H1 (cell line): ENCODE data around the gene TMEM138. TPM values are rescaled to one million over a fixed set of nuclear protein-coding genes. Genes with fewer than 3 reads are reported as not detected.

Source experiments
- CTCF ChIA-PET: fragments of 300-600 bp; sonication (Branson Sonifier 250); formaldehyde crosslinking; loops from one replicate; lab custom pipeline; 2021; ENCODE audit not compliant: partially characterized antibody; lab: Charles Lee
- POLR2A ChIA-PET: fragments of 300-600 bp; sonication (Branson Sonifier 250); formaldehyde crosslinking; loops from one replicate; lab custom pipeline; 2021; ENCODE audit warnings: inconsistent platforms; ENCODE audit not compliant: partially characterized antibody; lab: Charles Lee
- DNase-seq, 2 experiments: peaks; one replicate each; pipeline versions ENCODE4 v3.0.0 to v3.0.0-alpha.2; 2010 to 2022; ENCODE audit warnings: low spot score in 2 of 2, low read depth in 1 of 2, mixed read lengths in 1 of 2
- FAIRE-seq: peaks from 2 replicates; lab custom pipeline; 2011; peaks lifted over from hg19 to GRCh38; lab: Jason Lieb, UNC
- H2AFZ ChIP-seq: 2 replicates; pipeline ENCODE4 v1.8.1; 2012; ENCODE audit warnings: low read length, inconsistent platforms
- H2AK5ac ChIP-seq: 2 replicates; pipeline ENCODE4 v1.6.1; 2013; ENCODE audit warnings: low read depth, low read length
- H2BK120ac ChIP-seq: replicated peaks from 2 replicates; pipeline ENCODE3; 2013; ENCODE audit warnings: low read depth, low read length, inconsistent platforms
- H2BK12ac ChIP-seq: 2 replicates; pipeline ENCODE4 v1.6.1; 2013; ENCODE audit warnings: low read depth, low read length
- H2BK15ac ChIP-seq: 2 replicates; pipeline ENCODE4 v1.6.1; 2013; ENCODE audit warnings: low read length
- H2BK20ac ChIP-seq: 2 replicates; pipeline ENCODE4 v1.6.1; 2013; ENCODE audit warnings: low read length
- H2BK5ac ChIP-seq: 2 replicates; pipeline ENCODE4 v1.6.1; 2013; ENCODE audit warnings: low read depth, low read length
- H3K14ac ChIP-seq: 2 replicates; pipeline ENCODE4 v1.6.1; 2013; ENCODE audit warnings: inconsistent platforms; ENCODE audit not compliant: insufficient read length
- H3K18ac ChIP-seq: 2 replicates; pipeline ENCODE4 v1.6.1; 2013; ENCODE audit warnings: low read length; ENCODE audit errors: extremely low read depth
- H3K23ac ChIP-seq: 2 replicates; pipeline ENCODE4 v1.6.1; 2013; ENCODE audit warnings: inconsistent platforms; ENCODE audit not compliant: insufficient read length
- H3K23me2 ChIP-seq: 2 replicates; pipeline ENCODE4 v1.6.1; 2013; ENCODE audit warnings: low read depth, low read length
- H3K27ac ChIP-seq: 2 replicates; pipeline ENCODE4 v1.6.1; 2011; ENCODE audit warnings: low read depth, low read length, inconsistent platforms
- H3K27me3 ChIP-seq, 4 experiments: replicated peaks in 1 of 4; 1 replicate in 1 of 4; 2 replicates in 3 of 4; pipeline versions ENCODE4 v1.6.1 to v1.8.1; 2011 to 2013; ENCODE audit warnings: low read length in 3 of 4, mild to moderate bottlenecking in 3 of 4, inconsistent platforms in 2 of 4, mixed read lengths in 2 of 4, moderate library complexity in 1 of 4; ENCODE audit not compliant: control insufficient read depth in 3 of 4, insufficient read depth in 3 of 4; ENCODE audit errors: extremely low read depth in 1 of 4
- H3K36me3 ChIP-seq, 4 experiments: 2 replicates each; pipeline versions ENCODE4 v1.6.1 to v1.8.1; 2011 to 2013; ENCODE audit warnings: mild to moderate bottlenecking in 4 of 4, low read length in 3 of 4, moderate library complexity in 2 of 4, control low read depth in 1 of 4, inconsistent platforms in 1 of 4; ENCODE audit not compliant: insufficient read depth in 4 of 4, control insufficient read depth in 2 of 4
- H3K4ac ChIP-seq: replicated peaks from 2 replicates; pipeline ENCODE3; 2013; ENCODE audit warnings: low read length, low read depth, mixed read lengths, inconsistent platforms; ENCODE audit not compliant: insufficient read length
- H3K4me1 ChIP-seq, 4 experiments: replicated peaks in 1 of 4; 1 replicate in 1 of 4; 2 replicates in 3 of 4; pipeline versions ENCODE4 v1.6.1 to v1.8.1; 2011 to 2013; ENCODE audit warnings: low read length in 3 of 4, inconsistent platforms in 2 of 4, mixed read lengths in 1 of 4; ENCODE audit not compliant: insufficient read depth in 4 of 4, control insufficient read depth in 3 of 4
- H3K4me2 ChIP-seq, 2 experiments: 2 replicates each; pipeline versions ENCODE4 v1.6.1 to v1.8.1; 2011 to 2013; ENCODE audit warnings: low read depth in 2 of 2, low read length in 2 of 2, control low read depth in 1 of 2, inconsistent platforms in 1 of 2, mild to moderate bottlenecking in 1 of 2; ENCODE audit not compliant: insufficient read depth in 1 of 2
- H3K4me3 ChIP-seq, 4 experiments: fragments of 200-600, 300-600 bp in 1 of 4; sonication (generic), shearing (Covaris generic), sonication (Bioruptor Twin) in 1 of 4; 2 replicates each; pipeline versions ENCODE4 v1.5.1 to v1.8.1; 2011 to 2016; ENCODE audit warnings: low read length in 4 of 4, low read depth in 3 of 4, control low read depth in 2 of 4, inconsistent platforms in 2 of 4, mild to moderate bottlenecking in 2 of 4, mixed read lengths in 1 of 4, moderate library complexity in 1 of 4; ENCODE audit not compliant: insufficient read depth in 2 of 4; ENCODE audit errors: extremely low read depth in 1 of 4
- H3K56ac ChIP-seq: replicated peaks from 2 replicates; pipeline ENCODE3; 2013; ENCODE audit warnings: low read depth, mild to moderate bottlenecking, mixed read lengths, low read length, inconsistent platforms; ENCODE audit not compliant: insufficient read length
- H3K79me1 ChIP-seq: 2 replicates; pipeline ENCODE4 v1.6.1; 2013; ENCODE audit warnings: low read depth, low read length, control low read depth
- H3K79me2 ChIP-seq, 2 experiments: 2 replicates each; pipeline versions ENCODE4 v1.6.1 to v1.8.1; 2012 to 2013; ENCODE audit warnings: low read length in 2 of 2, mild to moderate bottlenecking in 2 of 2, inconsistent platforms in 1 of 2; ENCODE audit not compliant: insufficient read depth in 2 of 2, control insufficient read depth in 1 of 2
- H3K9ac ChIP-seq, 4 experiments: replicated peaks in 1 of 4; 1 replicate in 1 of 4; 2 replicates in 3 of 4; pipeline versions ENCODE4 v1.6.1 to v1.8.1; 2011 to 2013; ENCODE audit warnings: low read depth in 3 of 4, low read length in 3 of 4, control low read depth in 2 of 4, mild to moderate bottlenecking in 2 of 4, moderate library complexity in 2 of 4, inconsistent platforms in 1 of 4; ENCODE audit errors: extremely low read depth in 1 of 4
- H3K9me3 ChIP-seq, 2 experiments: 2 replicates each; pipeline versions ENCODE4 v1.6.1 to v1.8.1; 2012 to 2013; ENCODE audit warnings: mild to moderate bottlenecking in 2 of 2, moderate library complexity in 2 of 2, control low read depth in 1 of 2, inconsistent platforms in 1 of 2, low read depth in 1 of 2, low read length in 1 of 2, mixed read lengths in 1 of 2; ENCODE audit not compliant: insufficient read depth in 2 of 2
- H4K20me1 ChIP-seq, 2 experiments: replicated peaks in 1 of 2; 2 replicates each; pipeline versions ENCODE3 to v1.8.1; 2011 to 2013; ENCODE audit warnings: inconsistent platforms in 2 of 2, low read length in 2 of 2, mild to moderate bottlenecking in 1 of 2; ENCODE audit not compliant: insufficient read depth in 2 of 2, control insufficient read depth in 1 of 2
- H4K5ac ChIP-seq: 2 replicates; pipeline ENCODE4 v1.6.1; 2013; ENCODE audit warnings: low read length, low read depth, mixed read lengths, inconsistent platforms; ENCODE audit not compliant: insufficient read length
- H4K8ac ChIP-seq: 2 replicates; pipeline ENCODE4 v1.8.0; 2013; ENCODE audit warnings: mild to moderate bottlenecking, moderate library complexity, low read length, inconsistent platforms; ENCODE audit not compliant: insufficient read depth; ENCODE audit errors: extremely low read depth
- H4K91ac ChIP-seq: replicated peaks from 2 replicates; pipeline ENCODE3; 2013; ENCODE audit warnings: low read length, mixed read lengths, inconsistent platforms; ENCODE audit not compliant: insufficient read length
- GABPA ChIP-seq: IDR thresholded peaks from 2 replicates; pipeline ENCODE4 v1.6.1; 2011; ENCODE audit warnings: mild to moderate bottlenecking, low read length, moderate library complexity, borderline replicate concordance; ENCODE audit not compliant: insufficient read depth
- NRF1 ChIP-seq: IDR thresholded peaks from 2 replicates; pipeline ENCODE4 v1.6.1; 2011; ENCODE audit warnings: mild to moderate bottlenecking, low read depth, low read length, improper control_type of control experiment
- RAD21 ChIP-seq, 2 experiments: IDR thresholded peaks in 1 of 2; conservative IDR thresholded peaks in 1 of 2; 2 replicates each; pipeline ENCODE4 v1.6.1; 2011; ENCODE audit warnings: low read depth in 2 of 2, low read length in 2 of 2, improper control_type of control experiment in 1 of 2, inconsistent platforms in 1 of 2, mild to moderate bottlenecking in 1 of 2, moderate library complexity in 1 of 2
- RBBP5 ChIP-seq: IDR thresholded peaks from 2 replicates; pipeline ENCODE4 v1.7.1; 2012; ENCODE audit warnings: low read depth, mild to moderate bottlenecking, inconsistent platforms, low read length, moderate library complexity, borderline replicate concordance
- SAP30 ChIP-seq: fragments of 300-600 bp; sonication (generic); IDR thresholded peaks from 2 replicates; pipeline ENCODE4 v1.7.1; 2012; ENCODE audit warnings: low read length, moderate library complexity, mild to moderate bottlenecking, inconsistent platforms; ENCODE audit not compliant: insufficient read depth, insufficient replicate concordance
- SIRT6 ChIP-seq: IDR thresholded peaks from one replicate; pipeline ENCODE4 v1.7.1; 2012; ENCODE audit warnings: low read length, inconsistent platforms
- SP2 ChIP-seq: IDR thresholded peaks from 2 replicates; pipeline ENCODE4 v1.6.1; 2012; ENCODE audit warnings: mild to moderate bottlenecking, low read length, inconsistent platforms
- TCF12 ChIP-seq: IDR thresholded peaks from 2 replicates; pipeline ENCODE4 v1.6.1; 2011; ENCODE audit warnings: low read depth, mild to moderate bottlenecking, low read length
- WGBS, 2 experiments: shearing (Covaris generic) in 1 of 2; methylation state at CpG; one replicate each; pipeline versions ENCODE4 v1.1.6 to v1.1.7; 2013 to 2015; ENCODE audit warnings: low lambda C conversion rate in 2 of 2, mixed read lengths in 2 of 2, inconsistent platforms in 1 of 2, low coverage in 1 of 2, missing lambda C conversion rate in 1 of 2; ENCODE audit not compliant: insufficient replicate concordance in 2 of 2, insufficient coverage in 1 of 2, insufficient read length in 1 of 2; ENCODE audit errors: extremely low coverage in 1 of 2, missing lambda C conversion rate in 1 of 2; 5-methylcytosine and 5-hydroxymethylcytosine counted together
- polyA plus RNA-seq, 7 experiments: library from polyadenylated mRNA; depleted of rRNA in 3 of 7; stranded (reverse) in 5 of 7; unstranded in 2 of 7; fragments of >200 nt in 5 of 7; fragments of 200-250 nt in 2 of 7; gene quantifications; 1 replicate in 5 of 7; 2 replicates in 1 of 7; 4 replicates in 1 of 7; pipeline versions ENCODE4 v1.2.1 to v1.2.3, GENCODE V29; 2011 to 2013; ENCODE audit warnings: missing spikeins in 2 of 7, mixed read lengths in 2 of 7
- total RNA-seq: library from RNA; stranded (reverse); fragmentation: NEBNext Ultra II Directional; extraction: Animal tissue kit (Norgen Biotek cat#: 25700); gene quantifications from 2 replicates; pipeline ENCODE4 v1.2.1, GENCODE V29; 2021

The TMEM138 gene
- total and polyA plus RNA-seq, 2 of the 8 experiments (the other 6 are each of a cell fraction or from before 2014, with no cell fraction given): 32.9 to 59.0 TPM

GRCh38 chr11:61349189-61349751, 12.9 kb upstream of the TMEM138 start:
- H3K9ac ChIP-seq: no peak overlapping the region
- 91% methylated on average over 12 of the region's 12 CpGs; no CpG with 5 or more reads in 1 of the 2 experiments for WGBS, 2 experiments
- H3K56ac ChIP-seq: no peak overlapping the region
- CTCF ChIA-PET: interaction anchor here (0.9 to 7.1 kb wide), 9 partner anchors 9 to 95 kb away, joined by 3 to 80 read pairs (median 6); partner anchors contain the start of genes TMEM138 and TMEM216
- no peak overlapping the region for H3K4ac ChIP-seq
- H3K27ac ChIP-seq: no peak overlapping the region
- no peak overlapping the region for H3K23ac ChIP-seq
- H3K4me1 ChIP-seq: no peaks in the 10 kb centered on the region
- no peak overlapping the region for H3K14ac ChIP-seq
- POLR2A ChIA-PET: interaction anchor here (2.0 to 39.7 kb wide), 3 partner anchors 13 to 55 kb away, joined by 10 to 1106 read pairs (median 61); partner anchors contain the start of genes CYB561A3, DDB1, TKFC and TMEM138
- no peaks in the 10 kb centered on the region for H3K23me2 ChIP-seq
- H4K8ac ChIP-seq: no peak overlapping the region
- no peak overlapping the region for H4K91ac ChIP-seq
- H3K18ac ChIP-seq: no peak overlapping the region
- H2AK5ac ChIP-seq: no peak overlapping the region
- H4K5ac ChIP-seq: no peak overlapping the region
- no peak for TF ChIP-seq RAD21 (IDR thresholded peaks at IDR 0.05 in 1 of 2, conservative IDR thresholded peaks at IDR 0.05 in 1 of 2; ENCODE audit: low read depth in 2 of 2, low read length in 2 of 2)
- no peak for TF ChIP-seq RBBP5
- TF ChIP-seq GABPA: no peak
- no peak for TF ChIP-seq SP2
- no peak for TF ChIP-seq TCF12
- TF ChIP-seq NRF1: no peak
- TF ChIP-seq SIRT6: no peak
- no peak for TF ChIP-seq SAP30
- no peaks in the 10 kb centered on the region; the same call in 1 of the 2 replicates for H3K79me1 ChIP-seq
- H2BK120ac ChIP-seq: no peak overlapping the region
- H3K36me3 ChIP-seq: peaks cover 0 to 13% (median 8%) of the 10 kb centered on the region in 4 experiments; a peak in 6 of 8 replicates
- FAIRE-seq: no peak
- no peak overlapping the region for H2BK20ac ChIP-seq
- H3K4me3 ChIP-seq: no peak overlapping the region
- no peak overlapping the region for H2BK5ac ChIP-seq
- H2BK12ac ChIP-seq: no peak overlapping the region
- no peak overlapping the region for H2BK15ac ChIP-seq
- H3K27me3 ChIP-seq: no peaks in the 10 kb centered on the region
- H3K9me3 ChIP-seq: no peaks in the 10 kb centered on the region
- H3K4me2 ChIP-seq: no peak overlapping the region
- no peak for DNase-seq
- no peak overlapping the region for H2AFZ ChIP-seq
- peaks cover 0 to 8% of the 10 kb centered on the region in 2 experiments for H4K20me1 ChIP-seq
- no peaks in the 10 kb centered on the region for H3K79me2 ChIP-seq
